GM21737 (cell line): ENCODE data around the gene TMEM163.
"Not testable (repeated sequence)": the region's sequence is repeated elsewhere in the genome, so short reads cannot be mapped to it uniquely, and the experiment has no call there.

Source experiments
- ATAC-seq: cut with Tn5 transposase; IDR thresholded peaks from one replicate; pipeline ENCODE4 v1.9.1; 2021; ENCODE audit warnings: mild to moderate bottlenecking, moderate library complexity; ENCODE audit not compliant: unreplicated experiment

The TMEM163 gene

DNA sequence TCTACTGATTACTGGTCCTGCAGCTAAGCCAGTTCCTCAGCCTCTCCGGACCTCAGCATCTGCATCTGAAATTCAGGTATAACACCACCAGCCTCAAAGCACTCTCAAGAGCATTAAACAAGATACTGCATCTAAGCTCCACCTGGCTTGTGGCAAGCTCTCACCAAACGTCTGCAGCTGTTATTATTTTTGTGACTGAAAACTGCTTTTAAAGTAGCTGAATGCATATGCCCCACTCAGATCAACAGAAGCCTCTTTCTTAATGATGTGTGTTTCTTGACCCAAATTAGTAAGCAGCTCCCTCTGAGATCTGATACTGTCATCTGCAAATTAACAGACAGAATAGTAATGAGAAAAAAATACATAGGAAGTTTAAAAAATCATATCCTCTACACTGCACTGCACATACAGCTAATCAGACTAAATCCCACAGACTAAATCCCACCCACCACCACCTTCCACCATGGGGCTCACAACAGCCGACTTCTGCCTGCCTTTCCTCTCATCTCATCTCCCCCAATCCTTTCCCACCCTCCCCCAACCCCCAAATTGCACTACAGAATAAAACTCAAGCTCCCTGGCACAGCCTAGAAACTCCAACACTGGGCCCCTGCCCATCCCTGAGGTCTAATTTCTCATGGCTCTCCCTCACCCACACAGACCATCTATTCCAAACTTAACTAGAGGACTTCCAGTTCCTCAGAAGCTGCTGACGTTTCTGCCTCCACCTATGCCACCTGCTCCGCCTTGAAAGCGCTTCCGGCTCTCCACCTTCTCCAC lies 52.9 kb downstream of the TMEM163 start:
- no peak for ATAC-seq

DNA sequence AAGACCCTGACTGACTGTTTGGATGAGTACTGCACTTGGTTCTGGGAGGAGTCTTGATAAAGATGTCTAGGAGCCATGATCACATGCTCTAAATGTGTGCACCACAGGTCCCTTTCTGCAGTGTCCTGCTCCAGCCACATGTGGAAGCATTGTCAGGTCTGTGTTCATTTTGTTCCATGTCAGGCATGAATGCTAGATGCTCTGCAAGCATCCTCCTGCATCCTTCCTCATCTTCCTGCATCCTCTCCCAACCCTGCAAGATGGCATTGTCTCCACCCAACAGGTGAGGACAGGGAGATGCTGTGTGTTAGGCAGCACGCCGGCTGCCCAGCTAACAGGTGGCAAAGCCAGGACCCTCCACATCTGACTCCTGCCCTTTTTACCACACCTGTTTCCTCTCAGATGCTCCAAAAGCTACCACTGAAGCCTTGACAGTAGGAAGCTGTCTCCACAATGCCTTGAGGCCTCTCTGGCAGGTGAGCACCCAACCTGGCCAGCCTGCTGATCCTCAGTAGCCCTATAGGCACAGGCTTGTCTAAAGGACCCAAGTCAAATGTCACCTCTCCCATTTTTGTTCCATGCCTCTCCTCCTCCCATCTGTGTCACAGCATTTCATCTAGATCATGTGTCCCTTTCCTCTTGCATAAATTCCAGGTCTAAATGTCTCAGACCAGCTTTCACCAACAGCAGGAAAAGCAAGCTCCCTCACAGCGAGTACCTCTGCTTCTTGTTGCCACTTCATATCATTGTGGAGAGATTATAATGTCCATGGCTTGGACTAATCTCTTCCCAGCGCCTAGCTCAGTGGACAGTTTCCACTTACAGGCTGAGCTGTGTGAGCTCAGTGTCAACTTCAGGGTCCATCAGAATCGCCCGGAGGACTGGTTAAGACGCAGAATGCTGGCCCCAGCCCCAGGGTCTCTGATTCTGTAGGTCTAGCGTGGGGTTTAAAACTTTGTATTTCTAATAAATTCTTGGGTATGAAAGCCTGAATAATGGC lies 55.0 kb downstream of the TMEM163 start:
- ATAC-seq: no peak

DNA sequence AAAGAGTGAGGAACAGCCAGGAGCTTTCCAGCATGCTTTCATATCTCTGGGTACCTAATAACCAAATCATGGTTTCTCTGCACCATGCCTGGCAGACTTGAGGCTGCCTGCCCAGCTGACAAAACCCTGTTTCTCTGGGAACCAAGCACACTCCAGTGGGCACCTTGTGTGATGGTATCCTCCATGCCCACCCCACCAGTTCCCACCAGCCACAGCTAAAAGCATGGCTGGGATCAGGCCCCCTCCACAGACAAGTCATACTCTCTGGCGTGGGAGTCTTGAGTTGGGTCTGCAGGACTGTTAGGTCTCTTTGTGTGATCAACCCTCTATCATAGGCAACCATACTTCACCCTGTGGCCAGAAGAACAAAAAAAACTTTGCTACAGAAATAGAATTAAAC lies 56.0 kb downstream of the TMEM163 start:
- ATAC-seq: no peak

DNA sequence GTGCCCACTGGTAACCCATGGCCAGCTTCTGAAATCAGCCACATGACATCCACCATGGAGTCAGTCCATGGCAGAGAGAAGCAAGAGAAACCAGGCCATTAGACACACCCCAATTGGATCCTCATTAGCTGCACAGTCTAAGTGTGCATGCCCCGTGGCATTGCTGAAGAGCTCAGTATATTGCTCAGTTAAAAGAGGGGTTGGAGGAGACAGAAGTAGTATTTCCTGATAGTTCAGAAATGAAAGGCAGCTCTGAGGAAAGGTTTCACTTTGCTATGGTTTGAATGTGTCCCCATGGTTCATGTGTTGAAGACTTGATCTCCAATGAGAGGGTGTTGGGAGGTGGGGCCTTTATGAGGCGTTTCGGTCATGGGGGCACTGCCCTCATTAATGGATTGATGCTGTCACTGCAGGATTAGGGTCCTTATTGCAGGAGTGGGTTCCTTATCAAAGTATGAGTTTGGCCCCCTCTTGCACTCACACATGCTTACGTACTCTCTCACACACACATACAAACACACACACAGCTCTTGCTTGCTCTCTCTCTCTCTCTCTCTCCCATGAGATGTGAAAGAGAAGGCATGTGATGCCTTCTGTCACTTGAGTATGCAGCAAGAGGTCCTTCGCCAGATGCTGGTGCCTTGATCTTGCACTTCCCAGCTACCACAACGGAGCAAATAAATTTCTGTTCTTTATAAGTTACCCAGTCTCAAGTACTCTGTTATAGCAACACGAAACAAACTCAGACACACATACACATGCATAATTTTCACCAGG lies 58.0 kb downstream of the TMEM163 start:
- no peak for ATAC-seq

DNA sequence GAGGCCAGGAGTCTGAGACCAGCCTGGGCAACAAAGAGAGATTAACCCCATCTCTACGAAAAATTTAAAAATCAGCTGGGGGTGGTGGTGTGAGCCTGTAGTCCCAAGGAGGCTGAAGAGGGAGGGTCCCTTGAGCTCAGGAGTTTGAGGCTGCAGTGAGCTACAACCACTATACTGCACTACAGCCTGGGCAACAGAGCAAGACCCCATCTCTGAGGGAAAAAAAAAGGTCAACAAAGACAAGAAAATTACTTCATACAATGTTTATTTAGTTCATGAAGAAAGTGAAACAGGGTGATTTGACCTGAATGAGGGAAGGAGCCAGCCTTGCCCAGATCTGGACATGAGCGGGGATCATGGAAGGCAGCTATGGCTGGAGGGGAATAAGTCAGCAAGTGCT lies 59.1 kb downstream of the TMEM163 start:
- no peak for ATAC-seq

DNA sequence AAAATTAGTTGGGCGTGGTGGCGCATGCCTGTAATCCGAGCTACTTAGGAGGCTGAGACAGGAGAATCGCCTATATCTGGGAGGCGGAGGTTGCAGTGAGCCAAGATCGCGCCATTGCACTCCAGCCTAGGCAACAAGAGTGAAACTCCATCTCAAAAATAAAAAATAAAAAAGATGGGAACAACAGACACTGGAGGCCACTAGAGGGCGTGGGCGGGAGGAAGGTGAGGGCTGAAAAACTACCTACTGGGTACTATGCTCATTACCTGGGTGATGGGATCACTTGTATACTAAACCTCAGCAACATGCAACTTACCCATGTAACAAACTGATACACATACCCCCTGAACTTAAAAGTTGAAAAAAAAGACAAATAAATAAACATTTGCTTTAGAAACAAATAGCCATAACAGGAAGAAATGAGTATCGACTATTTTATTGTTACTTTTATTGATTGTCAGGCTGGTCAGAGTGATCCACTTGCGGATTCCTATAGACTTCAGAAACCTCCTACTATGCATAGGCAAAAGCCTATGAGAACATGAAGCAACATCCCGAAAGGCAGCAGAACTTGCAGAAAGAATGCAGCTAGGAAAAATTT lies 61.0 kb downstream of the TMEM163 start:
- no peak for ATAC-seq

DNA sequence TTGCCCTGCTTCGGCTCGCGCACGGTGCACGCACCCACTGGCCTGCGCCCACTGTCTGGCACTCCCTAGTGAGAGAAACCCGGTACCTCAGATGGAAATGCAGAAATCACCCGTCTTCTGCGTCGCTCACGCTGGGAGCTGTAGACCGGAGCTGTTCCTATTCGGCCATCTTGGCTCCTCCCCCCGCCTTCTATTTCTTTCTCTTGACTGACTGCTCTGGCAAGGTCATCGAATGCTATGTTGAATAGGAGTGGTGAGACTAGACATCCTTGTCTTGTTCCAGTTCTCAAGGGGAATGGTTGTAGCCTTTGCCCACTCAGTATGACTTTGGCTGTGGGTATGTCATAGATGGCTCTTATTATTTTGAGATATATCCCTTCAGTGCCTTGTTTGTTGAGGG lies 62.4 kb downstream of the TMEM163 start:
- not testable (repeated sequence) for ATAC-seq

DNA sequence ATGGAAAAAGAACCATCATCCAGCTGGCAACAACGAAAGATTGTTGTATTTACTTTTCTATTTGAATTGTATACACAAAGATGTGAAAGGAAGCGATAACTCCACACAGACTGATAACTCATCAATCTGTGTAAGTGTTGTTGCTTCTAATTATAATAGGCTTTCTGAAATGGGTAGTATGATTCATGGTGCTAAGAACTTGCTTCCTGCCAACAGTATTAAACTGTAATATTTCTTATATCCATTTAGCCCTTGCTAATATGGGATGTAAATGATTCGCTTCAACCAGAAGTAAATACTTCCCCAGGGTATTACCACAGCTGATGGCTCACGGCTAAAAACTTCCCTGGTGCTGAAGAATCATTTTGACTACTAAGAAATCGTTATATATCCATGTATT lies 70.2 kb downstream of the TMEM163 start:
- no peak for ATAC-seq

DNA sequence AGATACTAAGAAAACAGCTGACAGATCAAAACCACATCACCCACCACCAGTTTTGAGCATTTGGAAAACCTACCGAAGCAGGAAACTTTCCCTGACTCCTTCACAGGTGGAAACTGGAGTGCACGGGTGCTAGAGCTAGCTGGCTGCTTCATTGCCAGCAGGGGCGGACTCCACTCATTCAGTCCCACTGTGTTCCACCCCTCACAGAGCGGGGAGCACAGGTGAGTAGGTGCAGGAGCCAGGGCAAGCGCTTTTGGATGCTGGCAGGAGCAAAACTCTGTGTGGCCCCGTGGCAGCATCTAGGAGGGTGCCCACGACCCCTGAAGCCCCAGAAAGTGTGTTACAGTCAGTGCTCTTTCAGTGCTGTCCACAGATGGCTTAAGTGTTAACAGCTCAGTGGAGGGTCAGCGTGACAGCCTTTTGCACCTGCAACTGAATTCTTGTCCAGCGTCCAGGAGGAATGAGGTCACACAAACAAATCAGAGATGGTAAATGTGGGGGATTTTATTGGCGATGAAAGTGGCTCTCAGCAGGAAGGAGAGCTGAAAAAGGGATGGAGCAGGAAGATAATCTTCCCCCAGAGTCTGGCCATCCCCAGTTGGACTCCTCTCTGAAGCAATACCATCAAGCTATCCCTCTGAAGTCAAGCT lies 71.1 kb downstream of the TMEM163 start:
- ATAC-seq: no peak

DNA sequence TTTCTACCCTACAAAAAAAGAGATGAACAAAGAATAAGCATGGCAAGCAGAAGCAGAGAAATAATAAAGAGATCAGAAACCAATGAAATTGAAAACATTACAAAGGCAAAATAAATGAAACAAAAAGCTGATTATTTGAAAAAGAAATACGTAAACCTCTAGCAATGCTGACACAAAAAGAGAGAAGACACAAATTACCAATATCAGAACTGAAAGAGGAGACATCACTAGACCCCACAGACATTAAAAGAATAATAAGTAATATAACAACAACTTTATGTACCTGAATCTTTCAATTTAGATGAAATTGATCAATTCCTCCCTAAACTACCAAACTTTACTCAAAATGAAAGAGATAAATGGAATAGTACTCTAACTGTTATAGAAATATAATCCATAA lies 75.9 kb downstream of the TMEM163 start:
- no peak for ATAC-seq

DNA sequence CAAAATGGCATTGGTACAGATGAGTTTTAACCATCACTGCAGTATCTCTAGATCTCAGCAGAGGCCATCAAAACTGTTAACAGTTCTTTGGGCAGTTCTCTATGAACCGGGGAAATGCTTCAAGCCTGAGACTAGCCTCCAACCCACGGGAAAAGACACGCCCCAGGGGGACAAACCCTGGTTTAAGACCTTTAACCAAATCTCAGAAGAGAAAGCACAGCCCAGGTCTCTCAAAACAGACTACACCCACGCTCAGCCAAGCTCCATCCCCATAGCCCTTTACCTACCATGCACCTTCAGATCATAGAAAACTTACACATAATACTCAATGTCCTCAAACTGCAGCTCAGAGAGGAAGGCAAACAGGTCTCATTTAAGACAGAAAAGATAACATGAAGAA lies 78.3 kb downstream of the TMEM163 start:
- ATAC-seq: no peak

DNA sequence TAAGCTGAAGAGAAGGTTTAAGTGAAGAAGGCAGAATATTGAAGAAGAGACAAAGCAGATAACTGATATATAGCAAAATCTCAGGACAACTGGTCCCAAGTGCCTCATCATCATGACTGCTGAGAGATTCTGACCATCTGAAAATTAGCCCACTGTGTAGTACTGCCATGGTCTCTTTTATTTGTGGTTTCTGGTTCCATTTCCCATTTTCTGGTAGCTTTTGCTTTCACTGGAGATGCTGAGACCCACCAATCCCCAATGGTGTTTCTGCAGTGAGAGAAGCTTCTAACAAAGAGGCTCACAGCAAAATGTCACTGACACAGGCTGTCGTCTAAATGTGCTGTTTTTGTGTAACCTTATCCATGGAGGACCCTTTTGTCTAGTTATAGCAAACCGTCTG lies 79.5 kb downstream of the TMEM163 start:
- no peak for ATAC-seq

DNA sequence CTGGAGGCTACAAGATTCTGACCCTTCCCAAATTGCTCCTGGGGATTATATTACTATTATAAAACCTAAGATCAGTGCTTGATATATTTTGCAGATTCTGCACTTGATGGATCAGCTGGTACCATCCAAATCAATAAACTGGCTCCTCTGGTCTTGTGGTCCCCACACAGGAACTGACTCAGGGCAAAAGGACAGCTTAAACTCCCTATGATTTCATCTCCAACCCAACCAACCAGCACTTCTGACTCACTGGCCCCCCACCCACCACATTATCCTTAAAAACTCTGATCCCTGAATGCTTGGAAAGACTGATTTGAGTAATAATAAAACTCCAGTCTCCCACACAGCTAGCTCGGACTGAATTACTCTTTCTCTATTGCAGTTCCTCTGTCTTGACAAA lies 82.1 kb downstream of the TMEM163 start:
- ATAC-seq: no peak

DNA sequence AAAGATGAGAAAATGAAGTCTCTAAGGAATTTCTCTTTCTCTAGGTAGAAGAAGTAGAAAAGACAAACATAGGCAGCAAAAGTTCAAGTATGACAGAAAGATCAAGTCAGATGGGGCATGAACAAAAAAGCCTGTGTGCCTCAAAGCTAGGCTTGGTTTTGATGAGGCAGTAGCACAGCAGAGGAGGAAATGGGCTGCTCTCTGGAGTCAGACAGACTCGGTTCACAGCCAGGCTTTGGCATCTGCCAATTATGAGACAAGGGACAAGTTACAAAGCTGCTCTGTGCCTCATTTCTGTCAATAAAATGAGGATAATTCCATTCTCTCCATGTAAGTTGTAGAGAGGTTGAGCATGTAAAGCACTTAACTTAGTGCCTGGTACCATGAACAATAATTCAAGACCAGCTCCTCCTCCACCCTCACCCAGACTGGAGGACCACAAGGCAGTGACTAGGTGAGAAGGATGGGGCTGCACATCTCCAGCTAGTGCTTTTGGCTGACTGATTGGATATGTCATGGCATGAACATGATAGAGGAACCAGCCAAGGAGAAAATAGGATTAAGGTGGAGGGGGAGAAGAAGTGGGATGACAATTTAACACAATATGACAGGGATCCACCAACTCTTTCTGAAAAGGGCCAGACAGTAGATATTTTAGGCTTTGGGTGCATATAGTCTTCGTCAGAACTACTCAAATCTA lies 84.6 kb downstream of the TMEM163 start:
- no peak for ATAC-seq

DNA sequence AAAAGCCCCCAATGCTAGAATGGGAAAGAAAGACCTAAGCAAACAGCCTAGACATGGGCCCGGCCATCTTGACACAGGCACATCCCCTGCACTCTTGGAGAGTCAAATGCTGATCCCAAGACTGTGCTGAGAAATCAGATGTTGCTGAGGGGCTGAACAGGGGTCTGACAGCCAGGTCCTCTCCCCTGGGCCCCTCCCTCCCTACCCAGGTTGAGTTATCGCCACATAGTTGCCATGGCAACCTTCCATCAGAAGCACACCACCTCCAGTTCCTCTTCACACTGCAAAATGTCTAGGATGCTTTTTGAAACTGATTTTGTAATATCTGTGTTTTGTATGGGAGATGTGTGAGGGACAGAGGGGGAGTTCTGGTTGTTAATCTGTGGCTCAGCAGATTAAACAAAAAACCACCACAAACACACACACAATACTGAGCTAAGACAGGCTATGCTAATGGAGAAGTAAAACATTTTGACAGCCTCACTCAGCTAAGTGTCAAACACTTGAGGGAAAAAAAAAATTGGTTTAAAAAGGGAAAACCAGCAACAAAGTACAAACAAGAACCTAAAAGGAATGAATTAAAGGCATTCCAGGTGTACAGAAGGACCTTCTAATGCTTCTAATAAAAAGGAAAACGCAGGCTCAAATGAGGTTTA lies 88.2 kb downstream of the TMEM163 start:
- no peak for ATAC-seq

DNA sequence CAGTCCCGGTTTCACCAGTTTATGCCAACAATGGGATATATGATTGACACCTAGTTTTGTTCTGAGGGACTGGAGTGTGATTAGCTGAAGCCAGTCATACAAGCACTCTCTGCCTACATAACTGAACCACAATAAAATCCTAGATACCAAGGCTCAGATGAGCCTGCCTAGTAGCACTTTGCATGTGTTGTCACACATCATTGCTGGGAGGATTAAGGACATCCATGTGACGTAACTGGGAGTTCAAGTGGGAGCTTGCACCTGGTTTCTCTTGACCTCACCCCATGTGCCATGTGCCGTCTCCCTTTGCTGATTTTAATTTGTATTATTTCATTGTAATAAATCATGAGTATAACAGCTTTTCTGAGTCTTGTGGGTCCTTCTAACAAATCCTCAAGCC lies 90.3 kb downstream of the TMEM163 start:
- no peak for ATAC-seq

DNA sequence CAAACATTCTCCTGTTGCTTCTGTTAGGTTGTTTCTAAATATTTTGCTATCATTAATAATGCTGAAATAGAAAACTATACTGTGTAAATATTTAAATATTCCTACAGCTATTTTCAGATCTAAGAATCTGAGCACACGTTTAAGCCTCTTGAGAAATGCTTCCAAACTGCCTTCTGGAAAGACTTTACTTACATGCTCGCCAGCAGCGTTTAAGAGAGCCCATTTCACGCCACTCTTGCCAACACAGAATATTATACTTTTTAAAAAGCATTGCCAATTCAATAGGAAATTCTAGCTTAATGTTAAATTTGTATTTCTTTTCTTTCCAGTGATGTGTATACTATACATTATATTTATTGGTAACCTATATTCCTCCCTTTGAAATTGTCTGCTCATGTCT lies 92.0 kb downstream of the TMEM163 start:
- no peak for ATAC-seq

DNA sequence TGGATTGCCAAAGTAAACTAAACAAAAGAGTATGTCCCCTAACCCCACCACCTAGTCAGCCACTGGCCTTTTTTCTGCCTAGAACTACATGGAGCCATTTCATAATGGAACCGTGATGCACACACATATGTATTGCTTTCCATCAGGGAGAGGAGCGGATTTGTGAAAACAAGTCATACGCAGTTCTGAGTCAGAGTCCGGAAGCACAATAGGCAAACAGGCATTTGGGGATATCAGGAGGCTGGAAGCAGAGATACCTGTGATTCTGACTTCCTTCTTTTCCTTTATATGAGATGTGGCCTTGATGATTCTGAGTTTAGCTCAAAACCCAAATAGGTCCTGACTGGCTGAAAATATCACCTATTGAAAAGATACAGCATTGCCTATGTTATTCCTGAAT lies 93.5 kb downstream of the TMEM163 start:
- no peak for ATAC-seq

DNA sequence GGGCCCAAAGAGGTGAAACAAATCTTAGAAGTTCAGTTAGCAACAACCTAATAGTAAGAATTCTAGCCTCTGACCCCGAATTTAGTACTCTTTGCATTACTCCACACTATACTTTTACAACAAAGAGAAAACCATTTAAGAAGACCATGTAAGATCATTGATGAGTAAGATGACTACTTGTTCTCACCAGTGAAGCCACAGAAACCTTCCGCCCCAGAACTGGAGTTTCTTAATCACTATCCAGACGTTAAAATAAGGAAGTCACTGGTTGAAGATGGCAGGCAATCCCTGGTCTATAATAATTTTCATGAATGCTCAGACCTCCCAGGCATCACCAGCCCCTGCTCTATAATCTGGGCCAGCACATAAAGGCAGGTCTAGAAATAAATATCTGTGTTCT lies 95.0 kb downstream of the TMEM163 start:
- ATAC-seq: peak; percentile 73
